HT-29 (cell line): Measurements from ENCODE around the gene SPRR3. TPM values are rescaled to one million over a fixed set of nuclear protein-coding genes. Genes with fewer than 3 reads are reported as not detected.

Source experiments
- DNase-seq: peaks from one replicate; pipeline ENCODE4 v3.0.0-alpha.2; 2015; ENCODE audit warnings: low spot score
- small RNA-seq: library from RNA; depleted of rRNA; stranded (forward); fragments of <200 nt; gene quantifications from one replicate; pipeline ENCODE3, GENCODE V24; 2014
- total RNA-seq: library from RNA; depleted of rRNA; stranded (reverse); fragments of >200 nt; shearing (Covaris generic); gene quantifications from 2 replicates; pipeline ENCODE4 v1.2.3, GENCODE V29; 2014; rRNA removed

SPRR3 gene
- total RNA-seq, 1 experiment from 2014 or later, result 0.20 TPM

- no peak for DNase-seq
Observed at GRCh38 chr1:153049211-153049610, 47.7 kb downstream of the SPRR3 start.

Small RNAs within 50 kb of the gene (small RNA-seq; reads per million reads assigned to genes)
- gene AL356867.1 (not detected), gene RF00322 (not detected), gene SPRR1A (not detected)

Other genes starting within 250 kb of the SPRR3 start
- gene KPRP, start 243.7 kb upstream of the SPRR3 start, total RNA-seq, result not detected in 2 replicates
- not detected in 2 replicates for gene LCE1F, start 226.6 kb upstream of the SPRR3 start, total RNA-seq
- gene LCE1E, start 215.5 kb upstream of the SPRR3 start, total RNA-seq, result 3.0 and 5.2 TPM in 2 replicates
- not detected in 2 replicates for gene LCE1D, start 205.0 kb upstream of the SPRR3 start, total RNA-seq
- gene LCE1C, start 195.1 kb upstream of the SPRR3 start, total RNA-seq, result not detected in 2 replicates
- gene LCE1B, start 189.8 kb upstream of the SPRR3 start, total RNA-seq, result not detected in 2 replicates
- not detected in 2 replicates for gene LCE1A, start 174.3 kb upstream of the SPRR3 start, total RNA-seq
- not detected in 2 replicates for gene LCE6A, start 158.9 kb upstream of the SPRR3 start, total RNA-seq
- gene LCE7A, start 141.8 kb upstream of the SPRR3 start, total RNA-seq, result not detected in 2 replicates
- not detected in 2 replicates for gene SMCP, start 123.4 kb upstream of the SPRR3 start, total RNA-seq
- 2.0 and 2.2 TPM in 2 replicates for gene IVL, start 93.2 kb upstream of the SPRR3 start, total RNA-seq
- gene SPRR5, start 54.5 kb upstream of the SPRR3 start, total RNA-seq, result not detected in 2 replicates
- not detected in 2 replicates for gene SPRR4, start 31.1 kb upstream of the SPRR3 start, total RNA-seq
- gene SPRR1A, start 17.7 kb upstream of the SPRR3 start, total RNA-seq, result not detected in 2 replicates
- 0.57 and 1.9 TPM in 2 replicates for gene SPRR1B, start 29.5 kb downstream of the SPRR3 start, total RNA-seq
- not detected in 2 replicates for gene SPRR2D, start 39.4 kb downstream of the SPRR3 start, total RNA-seq
- gene SPRR2A, start 55.8 kb downstream of the SPRR3 start, total RNA-seq, result not detected in 2 replicates
- not detected in 2 replicates for gene SPRR2B, start 69.9 kb downstream of the SPRR3 start, total RNA-seq
- gene SPRR2E, start 92.8 kb downstream of the SPRR3 start, total RNA-seq, result not detected in 2 replicates
- gene SPRR2F, start 111.8 kb downstream of the SPRR3 start, total RNA-seq, result not detected in 2 replicates
- not detected in 2 replicates for gene SPRR2G, start 149.1 kb downstream of the SPRR3 start, total RNA-seq
- gene LELP1, start 201.7 kb downstream of the SPRR3 start, total RNA-seq, result not detected in 2 replicates
- not detected in 2 replicates for gene PRR9, start 215.8 kb downstream of the SPRR3 start, total RNA-seq